GM12878 (cell line): Measurements from ENCODE around the gene HPS6.
A peak's percentile ranks its signal among the peaks of the same experiment; 100 is the strongest.

Source experiments
- CTCF ChIP-seq, 3 experiments: IDR thresholded peaks in 2 of 3; conservative IDR thresholded peaks in 1 of 3; 2 replicates each; pipeline ENCODE4 v1.5.1; 2011; ENCODE audit warnings: low read depth in 3 of 3, low read length in 3 of 3, mild to moderate bottlenecking in 3 of 3, control low read depth in 2 of 3, moderate library complexity in 2 of 3, inconsistent platforms in 1 of 3, mixed read lengths in 1 of 3; ENCODE audit not compliant: control insufficient read depth in 2 of 3, insufficient read depth in 1 of 3; ENCODE audit errors: extremely low read depth in 1 of 3
- NRF1 ChIP-seq: conservative IDR thresholded peaks from 2 replicates; pipeline ENCODE4 v1.6.1; 2011; ENCODE audit warnings: mild to moderate bottlenecking, low read depth, low read length, improper control_type of control experiment
- POLR2A ChIP-seq: IDR thresholded peaks from 2 replicates; pipeline ENCODE4 v1.6.1; 2011; ENCODE audit warnings: low read depth, mild to moderate bottlenecking, low read length
- POLR2AphosphoS2 ChIP-seq: IDR thresholded peaks from 2 replicates; pipeline ENCODE4 v1.6.1; 2011; ENCODE audit warnings: low read depth, mild to moderate bottlenecking, low read length, improper control_type of control experiment, moderate library complexity
- POLR2AphosphoS5 ChIP-seq: IDR thresholded peaks from 2 replicates; pipeline ENCODE4 v1.6.1; 2011; ENCODE audit warnings: mild to moderate bottlenecking, low read length, inconsistent platforms
- TCF7 ChIP-seq: IDR thresholded peaks from 2 replicates; pipeline ENCODE4 v1.6.1; 2014; ENCODE audit warnings: antibody characterized with exemption, borderline replicate concordance
- YY1 ChIP-seq: IDR thresholded peaks from 2 replicates; pipeline ENCODE4 v1.6.1; 2011; ENCODE audit warnings: low read depth, mild to moderate bottlenecking, low read length

GRCh38 chr10:102055647-102056419 is 9.3 kb upstream of the HPS6 start, which contains the start of gene ARMH3:
- TF ChIP-seq CTCF (IDR thresholded peaks at IDR 0.05 in 2 of 3, conservative IDR thresholded peaks at IDR 0.05 in 1 of 3; ENCODE audit: control insufficient read depth in 2 of 3, extremely low read depth in 1 of 3, insufficient read depth in 1 of 3, low read depth in 3 of 3, low read length in 3 of 3), result no peak
- no peak for TF ChIP-seq NRF1
- peak; percentile 87; the same call in 1 of the 2 replicates for TF ChIP-seq POLR2AphosphoS2
- peak; percentile 83 for TF ChIP-seq POLR2A
- TF ChIP-seq POLR2AphosphoS5, result peak; percentile 46; the same call in 1 of the 2 replicates
- no peak for TF ChIP-seq TCF7
- TF ChIP-seq YY1, result peak; percentile 79
